NCI-H69 (cell line): ENCODE data around the gene CEP128.

Experiments
- DNase-seq: peaks from one replicate; lab custom pipeline; 2025; lab: John Stamatoyannopoulos, UW

CEP128 gene

DNA sequence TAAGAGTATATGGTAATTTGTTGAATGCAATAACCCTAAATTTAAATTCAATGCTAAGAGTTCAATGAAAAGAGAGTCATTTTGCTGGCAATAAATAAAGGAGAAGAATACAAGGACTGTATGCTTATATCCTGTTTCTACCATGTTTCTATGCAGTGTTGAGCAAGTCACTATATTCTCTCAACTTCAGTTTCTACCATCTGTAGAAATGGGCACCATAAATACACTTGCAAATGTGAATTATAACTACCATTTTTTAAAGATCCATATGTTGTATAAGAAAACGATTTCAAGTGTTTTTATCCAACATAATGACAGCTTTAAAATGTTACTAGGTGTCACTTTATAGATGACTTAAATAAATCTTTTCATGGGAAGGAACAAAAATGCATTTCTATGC lies 170.3 kb downstream of the CEP128 start:
- no peak for DNase-seq

DNA sequence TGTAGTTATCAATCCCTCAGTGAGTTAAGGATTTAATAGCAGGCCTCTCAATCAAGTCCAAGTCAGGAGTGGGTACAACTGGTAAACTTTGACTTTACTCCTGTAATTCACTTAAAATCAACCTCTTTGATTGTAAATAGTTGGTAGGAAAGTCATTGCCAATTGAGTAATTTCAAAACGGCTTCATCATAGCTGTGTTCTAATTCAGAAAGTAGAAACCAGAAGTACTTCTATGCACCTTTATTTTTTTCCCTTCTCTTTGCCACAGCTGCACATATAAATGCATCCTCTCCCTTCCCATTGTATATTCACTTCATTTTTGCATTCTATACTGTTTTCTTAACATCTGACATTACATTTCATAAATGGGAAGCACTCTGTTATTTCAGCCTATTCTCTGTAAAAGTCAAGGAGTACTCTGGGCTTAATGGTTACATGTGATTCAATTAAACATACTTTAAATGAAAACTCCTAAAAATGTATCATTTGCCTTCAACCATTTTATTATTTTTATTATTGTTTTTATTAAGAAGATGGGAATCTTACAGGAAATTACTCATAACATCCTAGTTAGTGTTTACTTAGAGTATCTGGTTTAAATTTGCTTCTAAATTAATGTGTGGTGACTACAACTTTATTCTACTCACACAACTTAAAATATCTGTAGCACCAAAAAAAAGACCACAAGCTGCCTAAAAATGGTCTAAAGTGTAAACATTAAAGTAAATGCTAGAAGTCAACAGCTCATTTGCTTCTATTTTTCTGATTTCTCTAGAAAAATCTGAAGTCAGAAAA lies 171.2 kb downstream of the CEP128 start:
- DNase-seq, result no peak

DNA sequence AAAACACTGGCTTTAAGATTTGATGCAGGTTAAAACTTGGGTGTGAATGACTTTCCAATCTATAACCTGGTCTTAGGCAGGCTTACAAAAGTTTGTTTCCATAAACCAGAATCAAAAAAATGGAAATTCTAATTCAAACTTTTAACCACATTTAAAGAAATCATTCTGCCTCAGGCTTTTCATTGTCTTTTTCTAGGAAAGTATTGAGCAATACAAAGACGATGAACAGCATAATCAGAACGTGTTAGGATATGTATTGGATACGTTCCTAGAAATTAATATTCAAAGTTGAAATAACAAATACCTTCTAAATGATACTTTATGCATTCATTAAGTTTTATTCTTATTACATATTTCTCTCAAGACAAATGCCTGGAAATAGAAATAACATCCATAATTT lies 172.9 kb downstream of the CEP128 start:
- no peak for DNase-seq

DNA sequence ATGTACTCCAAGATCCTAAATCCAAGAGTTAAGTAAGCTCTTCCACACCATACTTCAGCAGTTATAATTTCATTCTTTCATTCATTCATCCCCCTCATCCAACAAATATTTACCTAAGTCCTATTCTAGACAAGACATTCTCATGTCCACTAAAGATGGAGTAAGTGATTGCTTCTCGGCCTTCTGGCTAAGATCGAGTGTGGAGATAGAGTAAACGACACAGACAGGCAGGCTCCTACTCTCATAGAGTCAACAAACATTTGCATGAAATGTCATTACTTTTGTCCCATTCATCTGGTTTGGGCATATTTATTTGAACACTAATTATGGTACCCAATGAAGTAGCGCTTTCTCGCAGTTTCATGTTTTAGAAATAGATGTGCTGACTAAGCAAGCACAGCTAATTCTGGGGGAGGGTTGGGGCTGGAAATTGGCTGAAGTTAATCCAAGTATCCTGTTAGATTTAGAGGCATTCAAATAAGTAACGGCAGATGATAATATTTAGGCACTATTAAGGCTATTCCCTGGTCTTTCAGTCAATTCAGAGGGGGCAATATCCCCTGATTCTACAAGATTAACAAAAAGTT lies 176.5 kb downstream of the CEP128 start:
- DNase-seq, result peak; percentile 37

DNA sequence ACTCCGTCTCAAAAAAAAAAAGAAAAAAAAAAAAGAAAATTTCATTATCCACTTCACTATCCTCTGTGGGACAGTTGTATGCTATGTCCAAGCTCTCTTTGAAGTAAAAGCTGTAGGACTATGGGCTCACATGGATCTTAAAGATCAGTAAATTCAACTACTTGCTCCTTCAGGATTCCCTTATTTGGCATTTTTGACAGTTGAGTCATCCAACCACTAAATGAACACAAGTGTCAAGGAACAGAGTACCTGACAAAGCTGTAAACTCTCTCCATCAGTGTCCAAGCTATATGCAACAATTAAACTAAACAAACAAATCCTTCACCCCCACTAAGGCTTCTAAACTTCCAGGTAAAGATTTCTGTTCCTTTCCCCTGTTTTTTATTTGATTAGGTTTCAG lies 177.0 kb downstream of the CEP128 start:
- DNase-seq, result no peak

DNA sequence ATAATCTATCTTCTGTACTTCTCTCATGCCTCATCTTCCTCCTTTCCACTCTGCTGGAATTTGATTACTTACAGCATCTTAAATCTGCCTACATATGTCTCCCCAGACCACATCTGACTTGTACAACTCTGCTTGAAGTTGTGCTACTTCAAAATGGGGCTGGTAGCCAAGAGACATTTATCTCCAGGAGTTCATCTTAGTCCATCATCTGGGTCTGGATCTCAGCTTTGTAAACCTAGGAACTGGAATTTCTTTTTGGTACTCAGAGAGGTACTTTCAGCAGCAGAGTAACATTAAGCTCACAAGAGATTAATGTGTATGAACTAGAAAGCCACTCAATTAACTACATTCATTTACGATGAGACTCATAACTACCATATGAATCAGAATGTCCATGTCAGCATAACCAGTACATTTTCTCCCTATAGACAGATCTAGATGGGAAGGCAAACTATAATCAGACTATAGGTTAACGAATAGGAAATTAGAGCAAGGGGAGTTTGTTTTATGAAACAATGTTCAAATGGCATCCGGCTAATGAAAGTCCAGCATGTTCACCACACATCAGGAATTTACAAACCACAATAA lies 178.8 kb downstream of the CEP128 start:
- no peak for DNase-seq

DNA sequence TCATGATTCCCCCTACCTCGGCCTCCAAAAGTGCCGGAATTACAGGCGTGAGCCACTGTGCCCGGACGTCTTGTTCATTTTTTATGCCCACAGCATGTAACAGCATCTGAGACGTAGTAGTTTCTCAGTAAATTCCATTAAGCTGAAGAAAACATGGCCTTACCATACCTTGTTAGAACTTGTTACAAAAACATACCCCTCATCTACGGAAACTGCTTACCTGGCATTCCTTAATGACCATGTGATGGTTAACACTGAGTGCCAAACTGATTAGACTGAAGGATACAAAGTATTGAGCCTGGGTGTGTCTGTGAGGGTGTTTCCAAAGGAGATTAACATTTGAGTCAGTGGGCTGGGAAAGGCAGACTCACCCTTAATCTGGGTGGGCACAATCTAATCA lies 186.8 kb downstream of the CEP128 start:
- no peak for DNase-seq

DNA sequence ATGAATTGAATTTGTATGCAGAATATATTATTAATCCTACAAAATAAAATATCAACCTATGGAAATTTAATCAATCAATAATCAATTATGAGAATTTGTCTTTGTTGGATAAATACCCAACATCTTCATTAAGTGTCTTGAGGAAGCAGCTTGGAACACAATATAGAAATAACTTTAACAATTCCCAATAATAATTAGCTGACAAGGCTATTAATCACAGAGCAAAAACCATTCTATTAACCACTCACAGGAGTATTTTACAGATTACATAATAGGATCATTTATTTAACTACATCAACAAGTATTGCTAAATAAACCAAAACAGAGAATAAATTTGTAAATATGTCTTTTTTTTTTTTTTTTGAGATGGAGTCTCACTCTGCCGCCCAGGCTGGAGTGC lies 190.3 kb downstream of the CEP128 start:
- DNase-seq, result no peak

DNA sequence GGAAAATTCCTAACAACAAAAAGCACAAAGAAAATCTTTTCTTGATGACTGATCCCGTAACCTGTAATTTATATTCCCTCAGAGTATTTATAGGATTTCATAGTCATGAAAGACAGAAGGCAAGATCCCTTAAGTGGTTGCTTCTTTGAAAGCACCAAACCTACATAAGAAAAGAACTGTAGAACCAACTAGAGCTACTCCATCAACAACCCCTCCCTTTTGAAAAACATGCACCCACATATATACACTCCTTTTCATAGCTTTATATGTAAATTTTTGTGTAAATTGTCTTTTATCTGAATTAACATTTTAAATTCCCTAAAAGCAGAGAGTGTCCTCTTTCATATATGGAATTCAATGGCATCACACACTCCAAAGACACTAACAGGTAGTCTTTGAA lies 215.3 kb downstream of the CEP128 start:
- no peak for DNase-seq

DNA sequence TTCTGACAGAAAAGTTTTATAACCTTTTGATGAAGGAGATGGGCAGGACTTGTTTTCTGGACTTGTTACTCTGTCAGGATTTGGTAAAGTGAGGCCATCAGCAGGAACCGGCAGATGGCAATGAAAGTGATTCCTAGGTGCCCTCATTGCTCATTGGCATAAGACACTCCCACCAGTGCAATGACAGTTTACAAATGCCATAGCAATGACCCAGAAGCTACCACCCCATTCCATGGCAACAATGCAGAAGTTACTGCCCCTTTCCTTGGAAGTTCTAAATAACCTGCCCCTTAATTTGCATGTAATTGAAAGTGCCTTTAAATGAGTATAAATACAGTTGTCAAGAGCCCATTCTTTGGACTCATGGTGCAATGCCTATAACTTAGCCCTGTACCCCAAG lies 222.6 kb downstream of the CEP128 start:
- peak; percentile 33 for DNase-seq

DNA sequence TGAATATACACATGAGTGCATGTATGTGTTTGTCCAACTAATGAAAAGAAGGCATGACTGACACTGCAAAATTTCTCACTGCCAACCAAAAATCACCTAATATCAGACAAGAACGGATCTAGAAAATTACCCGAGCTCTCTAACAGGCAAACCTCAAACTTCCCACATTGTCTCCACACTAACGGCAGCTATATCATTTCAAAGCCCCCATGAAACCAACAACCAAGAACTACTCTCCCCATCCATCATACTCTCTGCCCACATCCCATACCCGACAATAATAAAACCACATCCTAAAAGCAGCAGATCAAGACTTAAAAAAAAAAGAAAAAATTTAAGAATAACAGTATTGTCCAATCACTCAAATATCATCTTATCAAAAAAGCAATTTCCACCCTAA lies 227.1 kb downstream of the CEP128 start:
- DNase-seq, result no peak

DNA sequence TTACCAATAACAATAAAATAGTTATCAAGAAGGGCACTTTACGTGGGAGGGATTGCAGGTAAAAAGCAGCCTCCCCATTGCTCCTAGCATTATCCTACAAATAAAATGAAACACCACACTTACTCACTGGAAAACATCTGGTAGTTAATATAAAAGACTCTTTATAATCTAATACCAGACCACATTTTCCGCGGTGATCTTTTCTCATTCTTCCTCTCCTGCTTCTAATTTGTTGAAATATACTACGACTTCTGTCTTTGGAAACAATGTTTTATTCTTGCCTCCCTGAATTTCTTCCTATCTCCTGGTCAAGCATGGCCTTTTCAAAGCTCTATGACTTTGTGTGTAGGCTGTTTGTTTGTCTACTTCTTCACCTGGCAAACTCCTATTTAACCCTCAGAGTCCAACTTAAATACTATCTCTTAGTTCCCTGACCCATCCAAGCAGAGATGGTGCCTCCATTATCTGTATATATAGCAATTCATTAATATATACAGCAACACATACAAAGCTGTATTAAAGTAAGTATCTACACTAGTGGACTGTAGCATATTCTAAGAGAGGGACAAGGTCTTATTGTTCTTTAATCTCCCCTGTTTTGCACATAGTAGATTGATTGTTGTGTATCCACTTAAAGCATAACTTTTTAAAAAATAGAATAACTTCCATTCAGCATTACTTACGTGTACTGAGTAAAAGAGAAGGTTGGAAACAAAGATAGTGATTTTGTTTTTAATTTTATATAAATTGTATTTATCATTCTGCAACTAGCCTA lies 228.3 kb downstream of the CEP128 start:
- no peak for DNase-seq

DNA sequence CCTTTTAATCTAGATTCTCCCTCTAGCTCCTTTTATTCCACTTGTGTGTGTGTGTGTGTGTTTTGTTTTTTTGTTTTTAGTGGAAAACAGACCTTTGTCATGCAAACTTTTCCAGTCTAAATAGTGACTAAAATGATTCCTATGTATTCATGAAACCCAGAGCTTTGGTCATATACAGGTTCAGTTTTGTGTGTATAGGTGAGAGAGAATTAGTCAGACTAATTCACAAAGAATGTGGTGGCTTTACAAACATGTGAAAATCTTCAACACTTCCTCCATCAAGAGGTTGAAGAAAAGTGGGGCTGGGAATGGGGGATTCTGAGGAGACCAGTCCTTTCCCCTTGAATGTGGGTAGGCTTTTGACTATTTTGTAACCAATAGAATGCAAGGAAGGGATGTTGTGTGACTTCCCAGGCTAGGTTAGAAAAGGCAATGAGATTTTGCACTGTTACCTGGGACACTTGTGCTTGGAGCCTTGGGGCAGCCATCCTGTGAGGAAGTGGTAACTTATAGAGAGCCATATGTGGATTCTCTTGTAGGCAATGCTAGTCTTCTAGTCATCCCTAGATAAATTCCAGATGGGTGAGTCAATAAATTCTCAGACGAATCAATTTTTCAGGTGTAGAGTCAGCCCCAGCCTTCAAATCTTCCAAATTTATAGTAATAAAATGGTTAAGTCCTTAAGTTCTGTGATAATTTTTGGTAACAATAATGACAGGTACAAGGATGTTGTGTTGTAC lies 236.1 kb downstream of the CEP128 start:
- DNase-seq, result no peak

DNA sequence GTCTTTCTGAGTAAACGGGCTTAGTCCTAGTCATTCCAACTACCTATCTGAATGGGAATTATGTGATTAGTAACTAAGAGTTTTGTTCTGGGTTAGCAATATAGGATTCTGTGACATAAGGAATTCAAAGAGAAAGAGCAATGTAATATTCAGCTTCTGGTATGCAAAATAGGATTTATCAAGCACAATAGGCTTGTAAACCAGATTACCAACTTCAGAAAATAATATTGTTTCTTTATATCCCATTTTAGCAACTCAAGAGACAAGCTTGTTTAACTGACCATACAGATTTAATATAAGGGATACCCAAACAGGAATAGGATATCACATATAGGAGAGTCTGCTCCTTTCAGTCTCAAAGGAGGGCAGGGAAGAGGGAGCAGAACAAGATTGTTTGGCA lies 240.9 kb downstream of the CEP128 start:
- DNase-seq, result no peak

DNA sequence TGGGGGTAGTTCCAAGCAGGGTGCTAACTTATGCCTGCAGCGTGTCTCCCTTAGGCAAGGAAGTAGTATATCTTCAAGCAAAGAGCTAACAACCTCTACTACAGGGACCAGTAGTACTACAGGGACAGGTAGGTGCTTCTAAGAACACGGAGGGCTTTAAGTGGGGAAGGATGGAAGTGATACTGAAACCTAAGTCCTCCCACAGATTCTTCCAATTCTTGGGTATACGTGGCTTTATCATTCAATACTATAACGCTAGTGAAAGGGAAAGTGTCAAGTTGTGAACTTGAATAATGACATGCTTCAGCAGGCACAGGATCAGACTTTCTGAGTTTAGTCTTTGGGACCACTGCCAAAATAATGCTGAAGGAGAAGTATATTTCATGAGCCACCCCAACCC lies 241.7 kb downstream of the CEP128 start:
- no peak for DNase-seq

DNA sequence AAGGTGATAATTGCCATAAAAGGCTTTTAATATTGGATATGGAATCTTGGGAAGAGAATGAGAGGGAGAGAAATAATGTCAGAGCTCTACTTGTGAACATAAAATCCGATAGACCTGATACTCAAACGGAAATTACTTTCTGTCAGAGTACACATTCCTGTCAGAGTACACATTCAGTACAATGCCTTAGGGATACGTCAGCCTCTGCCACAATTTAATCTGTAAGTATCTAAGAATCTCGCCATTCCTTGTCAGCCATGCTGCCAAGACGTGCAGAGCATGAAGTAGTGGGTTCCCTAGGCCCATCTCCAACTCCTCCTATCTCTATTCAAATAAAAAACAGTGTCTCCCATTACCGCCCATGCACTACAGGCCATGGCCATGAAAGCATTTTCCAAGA lies 242.6 kb downstream of the CEP128 start:
- no peak for DNase-seq

DNA sequence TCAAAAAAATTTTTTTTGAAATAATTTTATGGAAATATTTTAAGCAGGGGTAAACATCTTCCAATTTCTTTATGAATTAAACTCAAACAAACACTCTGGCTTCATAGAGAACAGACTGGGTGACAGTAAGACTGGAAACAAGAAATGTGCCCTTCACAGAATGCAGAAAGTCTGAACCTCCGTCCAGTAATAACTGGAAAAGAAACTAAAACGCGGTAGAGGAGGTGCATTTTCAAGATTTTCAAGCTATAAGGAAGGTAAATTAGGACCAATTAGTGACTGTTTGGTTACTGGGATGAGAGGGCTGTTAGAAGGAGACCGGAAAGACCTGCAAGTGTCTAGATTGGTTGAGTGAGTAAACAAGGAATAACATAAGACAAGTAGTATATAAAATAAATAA lies 245.7 kb downstream of the CEP128 start:
- DNase-seq, result no peak

DNA sequence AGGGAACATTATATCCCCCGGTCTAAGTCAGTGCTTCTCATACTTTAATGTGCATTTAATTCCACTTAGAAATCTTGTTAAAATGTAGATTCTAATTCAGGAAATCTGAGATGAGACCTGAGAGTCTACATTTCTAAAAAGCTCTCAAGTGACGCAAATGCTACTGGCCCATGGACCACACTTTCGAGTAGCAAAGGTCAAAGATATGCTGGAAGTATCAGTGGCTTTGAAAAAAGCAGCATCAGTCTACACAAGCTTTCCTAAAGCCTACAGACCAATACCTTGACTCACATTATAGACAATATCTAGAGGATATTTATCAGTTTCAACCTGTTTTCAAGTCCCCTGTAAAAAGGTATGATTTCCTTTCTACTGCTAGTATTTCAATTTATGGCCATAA lies 248.6 kb downstream of the CEP128 start:
- DNase-seq, result no peak

DNA sequence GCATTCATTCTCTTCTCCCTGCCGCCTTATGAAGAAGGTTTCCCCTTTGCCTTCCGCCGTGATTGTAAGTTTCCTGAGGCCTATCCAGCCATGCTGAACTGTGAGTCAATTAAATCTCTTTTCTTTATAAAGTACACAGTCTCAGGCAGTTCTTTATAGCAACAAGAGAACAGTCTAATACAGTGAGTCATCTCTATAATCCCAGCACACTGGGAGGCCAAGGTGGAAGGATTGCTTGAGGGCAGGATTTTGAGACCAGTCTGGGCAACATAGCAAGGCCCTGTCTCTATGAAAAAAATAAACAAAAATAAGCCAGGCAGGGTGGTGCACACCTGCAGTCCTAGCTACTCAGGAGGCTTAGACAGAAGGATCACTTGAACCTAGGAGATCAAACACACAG lies 259.9 kb downstream of the CEP128 start:
- no peak for DNase-seq

DNA sequence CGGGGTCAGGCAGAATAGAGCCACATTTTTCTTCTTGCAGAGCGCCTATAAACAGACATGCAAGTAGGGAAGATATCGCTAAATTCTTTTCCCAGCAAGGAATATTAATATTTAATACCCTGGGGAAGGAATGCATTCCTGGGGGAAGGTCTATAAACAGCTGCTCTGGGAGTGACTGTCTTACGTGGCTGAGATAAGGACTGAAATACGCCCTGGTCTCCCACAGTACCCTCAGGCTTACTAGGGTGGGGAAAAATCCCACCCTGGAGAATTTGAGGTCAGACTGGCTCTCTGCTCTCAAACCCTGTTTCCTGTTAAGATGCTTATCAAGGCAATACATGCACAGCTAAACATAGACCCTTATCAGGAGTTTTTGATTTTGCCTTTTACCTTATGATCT lies 262.3 kb downstream of the CEP128 start:
- peak; percentile 13 for DNase-seq

DNA sequence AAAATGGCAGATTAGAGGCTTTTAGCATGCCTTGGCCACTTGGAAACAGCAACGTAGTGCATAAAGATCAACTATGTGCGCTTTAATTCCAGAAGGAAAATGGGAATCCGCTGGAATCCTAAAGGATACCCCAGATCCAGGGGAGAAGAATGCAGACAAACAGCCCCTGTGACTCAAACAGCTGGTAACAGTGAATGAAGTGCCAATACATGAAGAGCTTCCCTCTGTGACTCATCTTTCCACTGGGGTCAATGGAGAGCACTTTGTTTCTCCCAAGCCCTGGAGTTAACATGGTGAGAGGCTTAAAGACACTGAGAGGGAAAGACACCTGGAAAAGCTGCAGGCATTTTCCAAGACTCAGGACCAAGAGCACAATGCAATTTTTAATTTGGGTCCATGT lies 263.1 kb downstream of the CEP128 start:
- DNase-seq, result no peak

DNA sequence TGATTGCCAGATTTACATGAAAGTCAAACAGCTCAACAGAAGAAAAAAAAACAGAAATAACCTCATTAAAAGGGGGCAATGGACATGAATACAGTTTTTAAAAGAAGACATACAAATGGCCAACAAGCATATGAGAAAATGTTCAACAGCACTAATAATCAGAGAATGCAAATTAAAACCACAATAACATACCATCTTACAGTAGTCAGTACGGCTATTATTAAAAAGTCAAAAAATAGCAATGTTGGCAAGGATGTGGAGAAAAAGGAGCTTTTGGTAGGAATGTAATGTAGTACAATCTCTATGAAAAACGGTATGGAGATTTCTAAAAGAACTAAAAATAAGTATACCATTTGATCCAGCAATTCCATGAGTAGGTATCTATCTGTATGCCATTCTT lies 272.1 kb downstream of the CEP128 start:
- no peak for DNase-seq
